ENCODE results near the gene DDIT4. TPM values are rescaled to one million over a fixed set of nuclear protein-coding genes. Genes with fewer than 3 reads are reported as not detected.
A peak's percentile ranks its signal among the peaks of the same experiment; 100 is the strongest.

The DDIT4 gene
- total and polyA plus RNA-seq, 9 of the 15 experiments (the other 6 are each of a cell fraction or from before 2014, with no cell fraction given), result 8.2 to 675 (median 159) TPM

GRCh38 chr10:72257051-72257892 lies 16.5 kb upstream of the DDIT4 start (continued):
- TF ChIP-seq ZNF140 (CRISPR knock-in tag; IDR thresholded peaks at IDR 0.05) (no peak), NKRF (IDR thresholded peaks at IDR 0.05; ENCODE audit: borderline replicate concordance) (no peak), NFE2L1 (tag; IDR thresholded peaks at IDR 0.05; ENCODE audit: borderline replicate concordance, low read depth) (no peak), ZNF146 (CRISPR knock-in tag; IDR thresholded peaks at IDR 0.05; ENCODE audit: unreplicated experiment) (no peak), SIN3A (IDR thresholded peaks at IDR 0.05; ENCODE audit: borderline replicate concordance in 2 of 2, control insufficient read depth in 1 of 2, low read depth in 2 of 2, low read length in 2 of 2) (no peak), CEBPZ (IDR thresholded peaks at IDR 0.05; ENCODE audit: borderline replicate concordance, low read depth, low read length) (no peak), NR3C1 (CRISPR knock-in tag; IDR thresholded peaks at IDR 0.05) (no peak), GABPB1 (CRISPR knock-in tag; IDR thresholded peaks at IDR 0.05) (0 out of 2 replicates have a peak, but pooled peaks have one; percentile 18), CSDE1 (IDR thresholded peaks at IDR 0.05) (no peak), BRD4 (IDR thresholded peaks at IDR 0.05) (no peak), ZNF695 (CRISPR knock-in tag; IDR thresholded peaks at IDR 0.05) (no peak), MNT (conservative IDR thresholded peaks at IDR 0.05) (peak in 1 of 2 experiments; percentile 52; a peak in 2 of 4 replicates), ZNF609 (CRISPR knock-in tag; IDR thresholded peaks at IDR 0.05; ENCODE audit: borderline replicate concordance) (no peak), SIN3B (IDR thresholded peaks at IDR 0.05; ENCODE audit: low read depth) (no peak)
